ENCODE measurements around the gene UBE2N.

DNA sequence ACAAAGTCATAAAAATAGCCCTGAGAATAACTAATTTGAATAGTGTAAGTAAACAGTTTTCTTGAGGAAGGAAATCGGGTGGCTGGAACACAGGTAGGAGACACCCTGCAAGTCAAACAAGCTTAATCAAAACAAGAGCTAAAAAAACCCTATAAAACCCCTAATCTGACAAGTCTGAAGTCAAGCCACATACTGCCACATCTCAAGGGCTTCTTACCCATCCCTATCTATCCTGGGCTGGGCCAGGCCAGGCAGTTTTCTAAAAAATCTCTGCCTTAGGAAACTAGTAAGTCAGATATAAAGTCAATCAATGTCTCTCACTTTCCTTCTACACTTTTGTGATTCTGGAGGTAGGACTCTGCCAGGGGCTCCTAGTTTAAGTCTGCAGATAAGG lies 15.3 kb downstream of the UBE2N start:
- no peak for TF ChIP-seq ZFP37 (tag by site-specific recombination; IDR thresholded peaks at IDR 0.05)
- TF ChIP-seq, protein P1, sequence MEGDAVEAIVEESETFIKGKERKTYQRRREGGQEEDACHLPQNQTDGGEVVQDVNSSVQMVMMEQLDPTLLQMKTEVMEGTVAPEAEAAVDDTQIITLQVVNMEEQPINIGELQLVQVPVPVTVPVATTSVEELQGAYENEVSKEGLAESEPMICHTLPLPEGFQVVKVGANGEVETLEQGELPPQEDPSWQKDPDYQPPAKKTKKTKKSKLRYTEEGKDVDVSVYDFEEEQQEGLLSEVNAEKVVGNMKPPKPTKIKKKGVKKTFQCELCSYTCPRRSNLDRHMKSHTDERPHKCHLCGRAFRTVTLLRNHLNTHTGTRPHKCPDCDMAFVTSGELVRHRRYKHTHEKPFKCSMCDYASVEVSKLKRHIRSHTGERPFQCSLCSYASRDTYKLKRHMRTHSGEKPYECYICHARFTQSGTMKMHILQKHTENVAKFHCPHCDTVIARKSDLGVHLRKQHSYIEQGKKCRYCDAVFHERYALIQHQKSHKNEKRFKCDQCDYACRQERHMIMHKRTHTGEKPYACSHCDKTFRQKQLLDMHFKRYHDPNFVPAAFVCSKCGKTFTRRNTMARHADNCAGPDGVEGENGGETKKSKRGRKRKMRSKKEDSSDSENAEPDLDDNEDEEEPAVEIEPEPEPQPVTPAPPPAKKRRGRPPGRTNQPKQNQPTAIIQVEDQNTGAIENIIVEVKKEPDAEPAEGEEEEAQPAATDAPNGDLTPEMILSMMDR (tag by site-specific recombination; IDR thresholded peaks at IDR 0.05): no peak
- TF ChIP-seq, protein P2, sequence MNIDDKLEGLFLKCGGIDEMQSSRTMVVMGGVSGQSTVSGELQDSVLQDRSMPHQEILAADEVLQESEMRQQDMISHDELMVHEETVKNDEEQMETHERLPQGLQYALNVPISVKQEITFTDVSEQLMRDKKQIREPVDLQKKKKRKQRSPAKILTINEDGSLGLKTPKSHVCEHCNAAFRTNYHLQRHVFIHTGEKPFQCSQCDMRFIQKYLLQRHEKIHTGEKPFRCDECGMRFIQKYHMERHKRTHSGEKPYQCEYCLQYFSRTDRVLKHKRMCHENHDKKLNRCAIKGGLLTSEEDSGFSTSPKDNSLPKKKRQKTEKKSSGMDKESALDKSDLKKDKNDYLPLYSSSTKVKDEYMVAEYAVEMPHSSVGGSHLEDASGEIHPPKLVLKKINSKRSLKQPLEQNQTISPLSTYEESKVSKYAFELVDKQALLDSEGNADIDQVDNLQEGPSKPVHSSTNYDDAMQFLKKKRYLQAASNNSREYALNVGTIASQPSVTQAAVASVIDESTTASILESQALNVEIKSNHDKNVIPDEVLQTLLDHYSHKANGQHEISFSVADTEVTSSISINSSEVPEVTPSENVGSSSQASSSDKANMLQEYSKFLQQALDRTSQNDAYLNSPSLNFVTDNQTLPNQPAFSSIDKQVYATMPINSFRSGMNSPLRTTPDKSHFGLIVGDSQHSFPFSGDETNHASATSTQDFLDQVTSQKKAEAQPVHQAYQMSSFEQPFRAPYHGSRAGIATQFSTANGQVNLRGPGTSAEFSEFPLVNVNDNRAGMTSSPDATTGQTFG (tag by site-specific recombination; IDR thresholded peaks at IDR 0.05; ENCODE audit: borderline replicate concordance): no peak

Data from HEK293 (cell line).